DND-41 (cell line): Measurements from ENCODE around the gene KCND3.

ENCODE experiments used
- ATAC-seq: fragments of 200-7000 bp; cut with Tn5 transposase; 3 replicates; pipeline ENCODE4 v1.9.1; 2021; ENCODE audit warnings: low read depth; ENCODE audit not compliant: insufficient read depth
- DNase-seq: peaks from one replicate; pipeline ENCODE4 v3.0.0-alpha.2; 2020
- H2AFZ ChIP-seq: 2 replicates; pipeline ENCODE4 v1.6.0; 2012; ENCODE audit warnings: low read depth, low read length
- H3K27ac ChIP-seq: 2 replicates; pipeline ENCODE4 v1.5.1; 2012; ENCODE audit warnings: low read length, inconsistent platforms
- H3K27me3 ChIP-seq: fragments of 200-600 bp; sonication (generic); 2 replicates; pipeline ENCODE4 v1.6.0; 2012; ENCODE audit warnings: low read length, mild to moderate bottlenecking, inconsistent platforms; ENCODE audit not compliant: insufficient read depth, poor library complexity
- H3K36me3 ChIP-seq: 2 replicates; pipeline ENCODE4 v1.5.1; 2012; ENCODE audit warnings: low read length, inconsistent platforms; ENCODE audit not compliant: insufficient read depth
- H3K4me1 ChIP-seq: 2 replicates; pipeline ENCODE4 v1.5.1; 2012; ENCODE audit warnings: mild to moderate bottlenecking, low read length; ENCODE audit not compliant: insufficient read depth
- H3K4me2 ChIP-seq: 2 replicates; pipeline ENCODE4 v1.6.0; 2012; ENCODE audit warnings: mild to moderate bottlenecking, moderate library complexity, low read length, inconsistent platforms; ENCODE audit not compliant: insufficient read depth
- H3K4me3 ChIP-seq, 2 experiments: fragments of 200-600 bp in 1 of 2; shearing (Covaris generic) in 1 of 2; 2 replicates each; pipeline ENCODE4 v1.5.1; 2012 to 2016; ENCODE audit warnings: inconsistent platforms in 2 of 2, low read length in 2 of 2, mild to moderate bottlenecking in 2 of 2, low read depth in 1 of 2, moderate library complexity in 1 of 2
- H3K79me2 ChIP-seq: 2 replicates; pipeline ENCODE4 v1.6.0; 2012; ENCODE audit warnings: low read length, inconsistent platforms; ENCODE audit not compliant: insufficient read depth
- H3K9ac ChIP-seq: 2 replicates; pipeline ENCODE4 v1.6.0; 2012; ENCODE audit warnings: low read depth, mild to moderate bottlenecking, inconsistent platforms, low read length, moderate library complexity
- H3K9me3 ChIP-seq: 2 replicates; pipeline ENCODE4 v1.5.1; 2012; ENCODE audit warnings: low read length, moderate library complexity, mild to moderate bottlenecking, inconsistent platforms; ENCODE audit not compliant: insufficient read depth, severe bottlenecking
- H4K20me1 ChIP-seq: 2 replicates; pipeline ENCODE4 v1.6.0; 2012; ENCODE audit warnings: low read length; ENCODE audit not compliant: insufficient read depth
- CTCF ChIP-seq: IDR thresholded peaks from 2 replicates; pipeline ENCODE4 v1.5.1; 2012; ENCODE audit warnings: borderline replicate concordance, low read length, moderate library complexity, mild to moderate bottlenecking; ENCODE audit not compliant: poor library complexity, severe bottlenecking; ENCODE audit errors: extremely low read depth
- EZH2 ChIP-seq: IDR thresholded peaks from 3 replicates; pipeline ENCODE4 v1.6.1; 2012; ENCODE audit warnings: borderline replicate concordance, low read depth, mild to moderate bottlenecking, moderate library complexity, low read length, inconsistent platforms; ENCODE audit not compliant: severe bottlenecking

Gene KCND3

DNA sequence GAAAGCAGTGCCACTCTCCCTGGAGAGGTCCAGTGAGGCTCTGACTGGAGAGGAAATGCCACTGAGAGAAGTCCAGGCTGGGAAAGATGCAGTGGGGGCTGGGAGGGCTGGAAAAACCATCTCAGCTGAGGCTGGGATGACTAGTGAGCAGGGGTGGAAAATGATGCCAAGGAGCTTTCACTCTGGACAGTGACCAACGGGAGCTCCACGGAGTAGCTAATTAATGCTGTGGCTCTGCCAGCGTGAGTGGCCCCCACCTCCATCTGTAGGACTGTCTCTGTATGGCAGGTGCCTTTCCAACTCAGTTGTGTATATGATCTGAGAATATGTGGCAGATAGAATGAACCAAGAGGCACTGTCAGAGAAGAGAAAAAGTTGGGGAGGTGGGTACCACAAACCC is 147.1 kb downstream of the KCND3 start:
- Histone ChIP-seq H3K4me3 (no peak overlapping the region), H3K27me3 (peaks cover 12% of the 10 kb centered on the region), H3K79me2 (no peaks in the 10 kb centered on the region), H3K36me3 (no peaks in the 10 kb centered on the region), H2AFZ (no peak overlapping the region), H3K27ac (no peak overlapping the region), H4K20me1 (peaks cover 3% of the 10 kb centered on the region; the same call in 1 of the 2 replicates), H3K9ac (no peak overlapping the region), H3K4me1 (no peaks in the 10 kb centered on the region), H3K4me2 (no peak overlapping the region), H3K9me3 (no peaks in the 10 kb centered on the region)
- TF ChIP-seq EZH2, result no peak
- TF ChIP-seq CTCF, result no peak
- ATAC-seq (no peak), DNase-seq (no peak)

GRCh38 chr1:111841746-111842145 is 147.7 kb downstream of the KCND3 start:
- Histone ChIP-seq H3K27ac (no peak overlapping the region), H3K9ac (no peak overlapping the region), H2AFZ (no peak overlapping the region), H3K4me3 (no peak overlapping the region), H3K79me2 (no peaks in the 10 kb centered on the region), H3K9me3 (no peaks in the 10 kb centered on the region), H3K4me1 (no peaks in the 10 kb centered on the region), H3K27me3 (peaks cover 12% of the 10 kb centered on the region), H3K4me2 (no peak overlapping the region), H3K36me3 (no peaks in the 10 kb centered on the region), H4K20me1 (peaks cover 3% of the 10 kb centered on the region; the same call in 1 of the 2 replicates)
- TF ChIP-seq CTCF (no peak), EZH2 (no peak)
- no peak for DNase-seq
- no peak for ATAC-seq

GRCh38 chr1:111841189-111841588 is 148.3 kb downstream of the KCND3 start:
- no peak overlapping the region for H3K9ac ChIP-seq
- peaks cover 3% of the 10 kb centered on the region; the same call in 1 of the 2 replicates for H4K20me1 ChIP-seq
- no peak overlapping the region for H3K4me3 ChIP-seq
- H3K27ac ChIP-seq, result no peak overlapping the region
- H3K4me1 ChIP-seq, result no peaks in the 10 kb centered on the region
- no peak for TF ChIP-seq CTCF
- no peak for TF ChIP-seq EZH2
- H3K4me2 ChIP-seq, result no peak overlapping the region
- no peak for DNase-seq
- no peak for ATAC-seq
- H3K27me3 ChIP-seq, result peaks cover 12% of the 10 kb centered on the region
- H2AFZ ChIP-seq, result no peak overlapping the region
- H3K9me3 ChIP-seq, result no peaks in the 10 kb centered on the region
- no peaks in the 10 kb centered on the region for H3K79me2 ChIP-seq
- no peaks in the 10 kb centered on the region for H3K36me3 ChIP-seq

- Histone ChIP-seq H3K27ac (no peak overlapping the region), H4K20me1 (no peaks in the 10 kb centered on the region; the same call in 1 of the 2 replicates), H2AFZ (no peak overlapping the region), H3K9me3 (no peaks in the 10 kb centered on the region), H3K27me3 (peaks cover 5% of the 10 kb centered on the region), H3K4me3 (no peak overlapping the region), H3K36me3 (no peaks in the 10 kb centered on the region), H3K4me2 (no peak overlapping the region), H3K4me1 (no peaks in the 10 kb centered on the region), H3K79me2 (no peaks in the 10 kb centered on the region), H3K9ac (no peak overlapping the region)
- ATAC-seq (no peak), DNase-seq (no peak)
- TF ChIP-seq EZH2, result no peak
- no peak for TF ChIP-seq CTCF
Measured at GRCh38 chr1:111837393-111837792, 152.1 kb downstream of the KCND3 start.
